ENCODE data around the gene SLC13A2. TPM values are rescaled to one million over a fixed set of nuclear protein-coding genes. Genes with fewer than 3 reads are reported as not detected.

Gene SLC13A2
- total RNA-seq, 1 donor from 2014 or later = not detected

DNA sequence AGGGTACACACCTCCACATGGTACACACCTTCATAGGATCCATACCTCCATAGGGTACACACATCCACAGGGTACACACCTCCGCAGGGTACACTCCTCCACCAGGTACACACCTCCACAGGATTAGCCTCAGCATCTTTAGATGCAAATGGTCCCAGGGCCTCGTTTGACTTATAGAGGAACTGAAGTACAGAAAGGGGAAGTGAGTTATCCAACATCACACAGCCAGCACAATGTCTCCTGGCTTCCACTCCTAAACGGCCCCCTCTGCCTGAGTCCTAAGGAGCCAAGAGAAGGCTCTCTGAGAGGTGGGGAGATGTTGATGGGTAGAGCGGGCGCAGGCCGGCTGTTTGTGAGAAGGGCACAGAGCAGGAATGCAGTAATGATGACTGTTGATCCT lies 44.7 kb downstream of the SLC13A2 start:
- Mint-ChIP-seq H3K27ac (ENCODE audit: unreplicated experiment) (no peak overlapping the region), H3K36me3 (ENCODE audit: low read depth, unreplicated experiment) (peaks cover 2% of the 10 kb centered on the region), H3K9me3 (ENCODE audit: unreplicated experiment) (peaks cover 7% of the 10 kb centered on the region), H3K27me3 (ENCODE audit: low read depth, unreplicated experiment) (peaks cover 48% of the 10 kb centered on the region), H3K4me1 (ENCODE audit: low read depth, unreplicated experiment) (no peaks in the 10 kb centered on the region), H3K4me3 (ENCODE audit: unreplicated experiment) (no peak overlapping the region)
- no peak overlapping the region for H3K4me3 ChIP-seq (ENCODE audit: insufficient read depth, low read depth, low read length)
- H4K20me1 ChIP-seq (ENCODE audit: insufficient read depth, low read length) = no peaks in the 10 kb centered on the region
- no peaks in the 10 kb centered on the region for H3K79me2 ChIP-seq (ENCODE audit: insufficient read depth, low read length)
- H3K4me2 ChIP-seq (ENCODE audit: low read length) = no peak overlapping the region
- no peak overlapping the region for H3K27ac ChIP-seq (ENCODE audit: low read depth, low read length)
- H2AFZ ChIP-seq (ENCODE audit: low read depth, low read length) = no peak overlapping the region
- DNase-seq (ENCODE audit: low read depth) = no peak
- no peaks in the 10 kb centered on the region for H3K9me3 ChIP-seq (ENCODE audit: insufficient read depth, low read depth, low read length)
- TF ChIP-seq EZH2 (IDR thresholded peaks at IDR 0.05; ENCODE audit: insufficient read depth, low read length) = no peak
- TF ChIP-seq, protein P1, sequence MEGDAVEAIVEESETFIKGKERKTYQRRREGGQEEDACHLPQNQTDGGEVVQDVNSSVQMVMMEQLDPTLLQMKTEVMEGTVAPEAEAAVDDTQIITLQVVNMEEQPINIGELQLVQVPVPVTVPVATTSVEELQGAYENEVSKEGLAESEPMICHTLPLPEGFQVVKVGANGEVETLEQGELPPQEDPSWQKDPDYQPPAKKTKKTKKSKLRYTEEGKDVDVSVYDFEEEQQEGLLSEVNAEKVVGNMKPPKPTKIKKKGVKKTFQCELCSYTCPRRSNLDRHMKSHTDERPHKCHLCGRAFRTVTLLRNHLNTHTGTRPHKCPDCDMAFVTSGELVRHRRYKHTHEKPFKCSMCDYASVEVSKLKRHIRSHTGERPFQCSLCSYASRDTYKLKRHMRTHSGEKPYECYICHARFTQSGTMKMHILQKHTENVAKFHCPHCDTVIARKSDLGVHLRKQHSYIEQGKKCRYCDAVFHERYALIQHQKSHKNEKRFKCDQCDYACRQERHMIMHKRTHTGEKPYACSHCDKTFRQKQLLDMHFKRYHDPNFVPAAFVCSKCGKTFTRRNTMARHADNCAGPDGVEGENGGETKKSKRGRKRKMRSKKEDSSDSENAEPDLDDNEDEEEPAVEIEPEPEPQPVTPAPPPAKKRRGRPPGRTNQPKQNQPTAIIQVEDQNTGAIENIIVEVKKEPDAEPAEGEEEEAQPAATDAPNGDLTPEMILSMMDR (IDR thresholded peaks at IDR 0.05; ENCODE audit: insufficient read depth, low read depth, low read length) = no peak
- peaks cover 13% of the 10 kb centered on the region for H3K27me3 ChIP-seq (ENCODE audit: insufficient read depth, low read length)
- H3K9ac ChIP-seq (ENCODE audit: low read length) = no peak overlapping the region
- FAIRE-seq = no peak
- H3K4me1 ChIP-seq (ENCODE audit: insufficient read depth, low read length) = no peaks in the 10 kb centered on the region
- no peaks in the 10 kb centered on the region for H3K36me3 ChIP-seq (ENCODE audit: insufficient read depth, low read length)

DNA sequence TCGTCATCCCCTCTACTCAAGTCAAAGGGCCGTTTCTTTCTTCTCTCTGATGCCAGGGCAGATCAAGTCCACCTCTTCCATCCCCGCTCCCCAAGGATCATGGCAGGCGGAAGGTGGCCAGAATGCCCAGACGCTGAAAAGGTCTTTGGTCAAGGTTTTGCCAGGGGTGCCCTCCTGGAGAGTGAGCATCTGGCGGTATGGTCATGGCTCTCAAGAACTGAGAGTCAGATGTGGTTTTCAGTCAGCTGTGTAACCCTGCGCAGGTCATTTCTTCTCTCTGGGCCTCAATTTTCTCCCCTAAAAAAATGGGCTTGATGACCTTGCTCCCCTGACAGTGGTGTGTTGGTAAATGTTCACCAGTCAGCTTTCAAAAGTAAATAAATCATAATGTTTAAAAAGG lies 45.1 kb downstream of the SLC13A2 start:
- H3K9me3 Mint-ChIP-seq (ENCODE audit: unreplicated experiment) = peaks cover 7% of the 10 kb centered on the region

DNA sequence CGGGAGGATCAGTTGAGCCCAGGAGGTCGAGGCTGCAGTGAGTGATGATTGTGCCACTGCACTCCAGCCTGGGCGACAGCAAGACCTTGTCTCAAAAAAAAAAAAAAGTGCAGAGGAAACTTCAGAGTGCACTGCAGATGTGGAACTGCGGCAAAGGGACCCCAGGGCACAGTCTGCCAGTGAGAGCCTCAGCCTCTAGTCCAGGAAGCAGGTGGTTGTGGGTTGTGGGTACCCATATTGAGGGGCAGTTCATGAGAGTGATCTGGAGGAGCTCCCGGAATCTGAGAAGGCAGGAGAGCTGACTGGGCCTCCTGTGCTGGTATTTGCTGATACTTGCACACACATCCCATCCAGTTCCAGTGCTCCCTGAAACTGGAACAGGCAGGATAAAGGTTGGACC lies 45.8 kb downstream of the SLC13A2 start:
- Histone ChIP-seq H3K9ac (ENCODE audit: low read length) (no peak overlapping the region), H3K79me2 (ENCODE audit: insufficient read depth, low read length) (no peaks in the 10 kb centered on the region), H3K4me1 (ENCODE audit: insufficient read depth, low read length) (no peaks in the 10 kb centered on the region), H3K27me3 (ENCODE audit: insufficient read depth, low read length) (peaks cover 2% of the 10 kb centered on the region), H2AFZ (ENCODE audit: low read depth, low read length) (no peak overlapping the region), H3K36me3 (ENCODE audit: insufficient read depth, low read length) (no peaks in the 10 kb centered on the region), H3K4me2 (ENCODE audit: low read length) (no peak overlapping the region), H4K20me1 (ENCODE audit: insufficient read depth, low read length) (no peaks in the 10 kb centered on the region), H3K27ac (ENCODE audit: low read depth, low read length) (no peak overlapping the region), H3K9me3 (ENCODE audit: insufficient read depth, low read depth, low read length) (no peaks in the 10 kb centered on the region), H3K4me3 (ENCODE audit: insufficient read depth, low read depth, low read length) (no peak overlapping the region)
- TF ChIP-seq, protein P1 (IDR thresholded peaks at IDR 0.05; ENCODE audit: insufficient read depth, low read depth, low read length) = no peak
- TF ChIP-seq EZH2 (IDR thresholded peaks at IDR 0.05; ENCODE audit: insufficient read depth, low read length) = no peak
- H3K4me1 Mint-ChIP-seq (ENCODE audit: low read depth, unreplicated experiment) = no peaks in the 10 kb centered on the region
- DNase-seq (ENCODE audit: low read depth) (no peak), FAIRE-seq (no peak)
- peaks cover 4% of the 10 kb centered on the region for H3K9me3 Mint-ChIP-seq (ENCODE audit: unreplicated experiment)
- H3K27me3 Mint-ChIP-seq (ENCODE audit: low read depth, unreplicated experiment) = peaks cover 45% of the 10 kb centered on the region
- no peak overlapping the region for H3K4me3 Mint-ChIP-seq (ENCODE audit: unreplicated experiment)
- no peak overlapping the region for H3K27ac Mint-ChIP-seq (ENCODE audit: unreplicated experiment)
- peaks cover 2% of the 10 kb centered on the region for H3K36me3 Mint-ChIP-seq (ENCODE audit: low read depth, unreplicated experiment)

More for the DNA sequence above, 45.1 kb downstream of the SLC13A2 start:
- DNase-seq (ENCODE audit: low read depth) (no peak), FAIRE-seq (no peak)
- Histone ChIP-seq H3K36me3 (ENCODE audit: insufficient read depth, low read length) (no peaks in the 10 kb centered on the region), H3K4me3 (ENCODE audit: insufficient read depth, low read depth, low read length) (no peak overlapping the region), H3K27me3 (ENCODE audit: insufficient read depth, low read length) (peaks cover 9% of the 10 kb centered on the region), H3K9me3 (ENCODE audit: insufficient read depth, low read depth, low read length) (no peaks in the 10 kb centered on the region), H4K20me1 (ENCODE audit: insufficient read depth, low read length) (no peaks in the 10 kb centered on the region), H3K27ac (ENCODE audit: low read depth, low read length) (no peak overlapping the region), H3K79me2 (ENCODE audit: insufficient read depth, low read length) (no peaks in the 10 kb centered on the region), H3K9ac (ENCODE audit: low read length) (no peak overlapping the region), H3K4me1 (ENCODE audit: insufficient read depth, low read length) (no peaks in the 10 kb centered on the region), H2AFZ (ENCODE audit: low read depth, low read length) (no peak overlapping the region), H3K4me2 (ENCODE audit: low read length) (no peak overlapping the region)
- no peak for TF ChIP-seq EZH2 (IDR thresholded peaks at IDR 0.05; ENCODE audit: insufficient read depth, low read length)
- TF ChIP-seq, protein P1 (IDR thresholded peaks at IDR 0.05; ENCODE audit: insufficient read depth, low read depth, low read length) = no peak
- Mint-ChIP-seq H3K4me3 (ENCODE audit: unreplicated experiment) (no peak overlapping the region), H3K27ac (ENCODE audit: unreplicated experiment) (no peak overlapping the region), H3K4me1 (ENCODE audit: low read depth, unreplicated experiment) (no peaks in the 10 kb centered on the region), H3K27me3 (ENCODE audit: low read depth, unreplicated experiment) (peaks cover 48% of the 10 kb centered on the region), H3K36me3 (ENCODE audit: low read depth, unreplicated experiment) (peaks cover 2% of the 10 kb centered on the region)

Data from astrocyte (in vitro differentiated cells and primary cell).